Measurements from ENCODE around the gene CD44. TPM values are rescaled to one million over a fixed set of nuclear protein-coding genes. Genes with fewer than 3 reads are reported as not detected.

Gene CD44
- total RNA-seq, 1 experiment from 2014 or later, result 6.1 TPM

- no peak overlapping the region for H4K8ac ChIP-seq (replicated peaks; ENCODE audit: insufficient read length, low read depth, low read length)
- no peaks in the 10 kb centered on the region for H3K79me1 ChIP-seq (ENCODE audit: insufficient read depth, low read depth, low read length, poor library complexity, severe bottlenecking)
- no peak overlapping the region for H3K27ac ChIP-seq (ENCODE audit: insufficient read length, low read depth, low read length)
- no peak overlapping the region for H3K9ac ChIP-seq (ENCODE audit: extremely low read depth, insufficient read length, low read length)
- H2BK12ac ChIP-seq (ENCODE audit: insufficient read length, low read depth, low read length), result no peak overlapping the region
- H3K4me3 Mint-ChIP-seq, result no peak overlapping the region
- H2AFZ ChIP-seq (ENCODE audit: low read length), result no peak overlapping the region
- no peaks in the 10 kb centered on the region; a peak in 1 of 4 replicates for H3K4me1 Mint-ChIP-seq
- H3T11ph ChIP-seq (ENCODE audit: low read length), result no peak overlapping the region
- H3K4ac ChIP-seq (ENCODE audit: low read depth, low read length), result no peak overlapping the region
- H3K4me1 ChIP-seq (ENCODE audit: insufficient read depth, low read length), result no peaks in the 10 kb centered on the region
- no peaks in the 10 kb centered on the region for H4K20me1 ChIP-seq (ENCODE audit: control insufficient read depth, insufficient read depth, insufficient read length)
- no peaks in the 10 kb centered on the region for H3K9me3 ChIP-seq (ENCODE audit: control insufficient read depth, low read depth, low read length)
- no peaks in the 10 kb centered on the region for H3K79me2 ChIP-seq (ENCODE audit: insufficient read depth, low read length)
- TF ChIP-seq, protein P1, sequence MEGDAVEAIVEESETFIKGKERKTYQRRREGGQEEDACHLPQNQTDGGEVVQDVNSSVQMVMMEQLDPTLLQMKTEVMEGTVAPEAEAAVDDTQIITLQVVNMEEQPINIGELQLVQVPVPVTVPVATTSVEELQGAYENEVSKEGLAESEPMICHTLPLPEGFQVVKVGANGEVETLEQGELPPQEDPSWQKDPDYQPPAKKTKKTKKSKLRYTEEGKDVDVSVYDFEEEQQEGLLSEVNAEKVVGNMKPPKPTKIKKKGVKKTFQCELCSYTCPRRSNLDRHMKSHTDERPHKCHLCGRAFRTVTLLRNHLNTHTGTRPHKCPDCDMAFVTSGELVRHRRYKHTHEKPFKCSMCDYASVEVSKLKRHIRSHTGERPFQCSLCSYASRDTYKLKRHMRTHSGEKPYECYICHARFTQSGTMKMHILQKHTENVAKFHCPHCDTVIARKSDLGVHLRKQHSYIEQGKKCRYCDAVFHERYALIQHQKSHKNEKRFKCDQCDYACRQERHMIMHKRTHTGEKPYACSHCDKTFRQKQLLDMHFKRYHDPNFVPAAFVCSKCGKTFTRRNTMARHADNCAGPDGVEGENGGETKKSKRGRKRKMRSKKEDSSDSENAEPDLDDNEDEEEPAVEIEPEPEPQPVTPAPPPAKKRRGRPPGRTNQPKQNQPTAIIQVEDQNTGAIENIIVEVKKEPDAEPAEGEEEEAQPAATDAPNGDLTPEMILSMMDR (conservative IDR thresholded peaks at IDR 0.05), result no peak
- H3K4me2 ChIP-seq (ENCODE audit: insufficient read depth, insufficient read length, low read length), result no peak overlapping the region
- no peak overlapping the region for H4K5ac ChIP-seq (ENCODE audit: insufficient read length, low read depth, low read length)
- H3K18ac ChIP-seq (ENCODE audit: insufficient read length, low read depth, low read length), result no peak overlapping the region
- H3K9me3 Mint-ChIP-seq, result peaks cover 5% of the 10 kb centered on the region in 2 experiments; a peak in 3 of 5 replicates
- H3K27ac Mint-ChIP-seq, result no peak overlapping the region
- H3K23me2 ChIP-seq (ENCODE audit: insufficient read length, low read depth, low read length, poor library complexity, severe bottlenecking), result no peaks in the 10 kb centered on the region
- H4K91ac ChIP-seq (ENCODE audit: insufficient read length, low read depth, low read length), result no peak overlapping the region
- H2BK5ac ChIP-seq (ENCODE audit: insufficient read length, low read length), result no peak overlapping the region
- no CpG with 5 or more reads among the region's 2 CpGs for WGBS (ENCODE audit: extremely low coverage, insufficient read length, low lambda C conversion rate)
- H3K36me3 Mint-ChIP-seq (ENCODE audit: insufficient read depth in 1 of 3, low read depth in 3 of 3), result peaks cover 2 to 7% (median 4%) of the 10 kb centered on the region in 3 experiments; a peak in 3 of 7 replicates
- DNase-seq, result no peak
- no peak overlapping the region for H3K56ac ChIP-seq (ENCODE audit: insufficient read length, low read depth, low read length)
- no peak overlapping the region for H2BK15ac ChIP-seq (ENCODE audit: low read depth, low read length)
- H3K23ac ChIP-seq (ENCODE audit: insufficient read length, low read depth, low read length), result no peak overlapping the region
- no peak overlapping the region for H2AK5ac ChIP-seq (ENCODE audit: insufficient read length, low read length)
- no peak overlapping the region for H2BK120ac ChIP-seq (ENCODE audit: low read depth, low read length, poor library complexity, severe bottlenecking)
- no peaks in the 10 kb centered on the region for H3K27me3 ChIP-seq (ENCODE audit: insufficient read depth, low read length)
- peaks cover 1% of the 10 kb centered on the region for H3K27me3 Mint-ChIP-seq (ENCODE audit: low read depth)
- H2BK20ac ChIP-seq (ENCODE audit: low read depth, low read length, poor library complexity, severe bottlenecking), result no peak overlapping the region
- no peak overlapping the region for H3K14ac ChIP-seq (ENCODE audit: insufficient read depth, low read length)
These were observed 34.3 kb upstream of the CD44 start for GRCh38 chr11:35104655-35105054.
